Measurements from ENCODE around the gene ELSPBP1. TPM values are rescaled to one million over a fixed set of nuclear protein-coding genes. Genes with fewer than 3 reads are reported as not detected.
"Not testable (repeated sequence)": the region's sequence is repeated elsewhere in the genome, so short reads cannot be mapped to it uniquely, and the experiment has no call there.

Gene ELSPBP1
- total RNA-seq (not detected), polyA plus RNA-seq (not detected)

- ChIA-PET CTCF (no interaction called here), POLR2A (no interaction called here)
- peak within 1 kb of the TSS in 1 of 8 donors; percentile 68 for H3K27ac Mint-ChIP-seq
- Histone ChIP-seq H3K4me3 (ENCODE audit: low read length) (no peak within 1 kb of the TSS), H3K27ac (ENCODE audit: low read depth, low read length) (no peak within 1 kb of the TSS), H3K36me3 (ENCODE audit: insufficient read depth, low read length) (no peaks in the 10 kb centered on the region), H3K4me1 (ENCODE audit: insufficient read depth, low read length) (no peaks in the 10 kb centered on the region), H3K9me3 (ENCODE audit: low read length) (no peaks in the 10 kb centered on the region), H3K27me3 (ENCODE audit: insufficient read depth, low read length, poor library complexity, severe bottlenecking) (no peaks in the 10 kb centered on the region)
- peaks cover 8 to 33% of the 10 kb centered on the region in 2 donors for H3K27me3 Mint-ChIP-seq
- H3K4me3 Mint-ChIP-seq, result no peak within 1 kb of the TSS
- no peaks in the 10 kb centered on the region for H3K36me3 Mint-ChIP-seq
- no peaks in the 10 kb centered on the region for H3K9me3 Mint-ChIP-seq
- H3K4me1 Mint-ChIP-seq, result no peaks in the 10 kb centered on the region
- no peak for DNase-seq
These were observed at the start of gene ELSPBP1 for GRCh38 chr19:47994209-47994802. Gene ELSPBP1 (plus strand): TSS chr19:47994632. CDS start chr19:48008668, 14,036 bp downstream.

DNA sequence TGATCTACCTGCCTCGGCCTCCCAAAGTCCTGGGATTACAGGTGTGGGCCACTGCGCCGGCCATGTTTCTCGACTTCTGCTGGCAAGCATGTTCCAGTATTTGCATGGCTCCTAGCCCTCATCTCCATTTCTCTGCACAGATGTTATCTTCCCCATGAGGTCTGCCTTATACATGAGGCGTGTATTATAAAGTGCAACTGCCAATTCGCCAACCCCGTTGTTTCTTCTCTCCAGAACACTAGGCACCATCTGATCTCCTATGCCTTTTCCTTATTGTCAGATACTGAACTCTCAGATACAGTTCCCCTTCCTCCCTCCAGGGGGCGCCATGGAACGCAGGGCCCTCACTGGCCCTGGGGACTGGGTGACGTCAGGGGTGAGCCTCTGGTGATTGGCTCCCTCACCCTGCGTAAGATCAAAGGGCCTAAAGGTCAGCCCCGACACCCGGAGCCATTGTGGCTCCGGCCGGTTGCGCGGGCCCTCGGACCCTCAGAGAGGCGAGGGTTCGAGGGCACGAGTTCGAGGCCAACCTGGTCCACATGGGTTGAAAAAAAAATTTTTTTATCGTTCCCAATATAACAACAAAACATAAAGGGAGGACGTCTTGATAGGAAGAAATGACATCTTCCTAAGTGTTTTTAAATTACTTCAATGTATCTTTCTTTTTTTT, 44.4 kb upstream of the ELSPBP1 start:
- H3K36me3 Mint-ChIP-seq; H3K27ac Mint-ChIP-seq; H3K27me3 Mint-ChIP-seq; H3K9me3 ChIP-seq (ENCODE audit: low read length); H3K9me3 Mint-ChIP-seq; H3K4me3 Mint-ChIP-seq; H3K27ac ChIP-seq (ENCODE audit: low read depth, low read length); POLR2A ChIA-PET; H3K4me1 ChIP-seq (ENCODE audit: insufficient read depth, low read length); H3K36me3 ChIP-seq (ENCODE audit: insufficient read depth, low read length); H3K4me1 Mint-ChIP-seq; H3K27me3 ChIP-seq (ENCODE audit: insufficient read depth, low read length, poor library complexity, severe bottlenecking); H3K4me3 ChIP-seq (ENCODE audit: low read length); CTCF ChIA-PET: not testable (repeated sequence)
- peak in 3 of 5 donors; percentile 8 to 63 (median 16) for DNase-seq

DNA sequence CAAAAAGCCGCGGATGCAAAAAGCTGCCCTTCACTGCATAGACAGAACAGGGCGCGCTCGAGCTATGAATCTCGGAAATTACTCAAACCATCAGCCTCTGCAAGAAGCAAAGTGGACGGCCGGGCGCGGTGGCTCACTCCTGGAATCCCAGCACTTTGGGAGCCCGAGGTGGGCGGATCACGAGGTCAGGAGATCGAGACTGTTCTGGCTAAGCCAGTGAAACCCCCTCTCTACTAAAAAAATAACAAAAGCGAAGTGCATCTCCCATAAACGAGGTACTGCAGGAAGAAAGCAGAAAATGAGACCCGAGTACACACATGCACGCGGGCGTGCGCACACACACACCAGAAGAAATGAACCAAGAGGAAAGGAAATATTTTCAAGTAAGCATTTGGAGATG, 42.3 kb upstream of the ELSPBP1 start:
- H3K9me3 Mint-ChIP-seq; CTCF ChIA-PET; POLR2A ChIA-PET; H3K4me1 Mint-ChIP-seq; H3K4me3 ChIP-seq (ENCODE audit: low read length); H3K27me3 Mint-ChIP-seq; H3K4me1 ChIP-seq (ENCODE audit: insufficient read depth, low read length); H3K4me3 Mint-ChIP-seq; H3K36me3 ChIP-seq (ENCODE audit: insufficient read depth, low read length); H3K27ac Mint-ChIP-seq; H3K27ac ChIP-seq (ENCODE audit: low read depth, low read length); H3K27me3 ChIP-seq (ENCODE audit: insufficient read depth, low read length, poor library complexity, severe bottlenecking); H3K36me3 Mint-ChIP-seq; H3K9me3 ChIP-seq (ENCODE audit: low read length): not testable (repeated sequence)
- peak in 1 of 5 donors; percentile 51 for DNase-seq

GRCh38 chr19:47955936-47956335, 38.5 kb upstream of the ELSPBP1 start:
- H3K4me1 ChIP-seq (ENCODE audit: insufficient read depth, low read length); H3K27me3 Mint-ChIP-seq; H3K36me3 ChIP-seq (ENCODE audit: insufficient read depth, low read length); H3K4me3 ChIP-seq (ENCODE audit: low read length); H3K9me3 Mint-ChIP-seq; H3K27me3 ChIP-seq (ENCODE audit: insufficient read depth, low read length, poor library complexity, severe bottlenecking); H3K9me3 ChIP-seq (ENCODE audit: low read length); H3K4me1 Mint-ChIP-seq; H3K4me3 Mint-ChIP-seq; H3K36me3 Mint-ChIP-seq; POLR2A ChIA-PET; CTCF ChIA-PET; H3K27ac ChIP-seq (ENCODE audit: low read depth, low read length); H3K27ac Mint-ChIP-seq: not testable (repeated sequence)
- DNase-seq, result peak in 1 of 5 donors; percentile 6

DNA sequence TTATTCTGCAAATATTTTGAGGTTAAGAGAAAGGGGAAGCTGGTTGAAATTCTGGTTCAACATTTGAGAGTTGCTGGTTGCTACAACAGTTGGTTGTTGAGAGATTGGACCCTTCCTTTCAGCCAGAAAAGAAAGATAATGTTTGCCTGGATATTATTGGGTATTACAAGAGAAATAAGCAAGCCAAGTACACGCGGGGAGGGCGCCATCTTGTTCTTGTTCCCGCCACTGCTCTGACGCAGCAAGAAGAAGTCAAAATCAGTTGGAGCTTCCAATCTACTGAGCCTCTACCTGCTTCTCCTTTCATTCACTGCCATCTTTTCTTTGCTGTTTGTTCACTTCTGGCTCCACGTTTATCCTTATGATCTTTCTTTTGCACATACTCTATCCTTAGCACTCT, 20.9 kb upstream of the ELSPBP1 start:
- H3K27ac ChIP-seq (ENCODE audit: low read depth, low read length), result no peak overlapping the region
- DNase-seq, result no peak
- H3K4me1 Mint-ChIP-seq, result no peaks in the 10 kb centered on the region
- peaks cover 0 to 3% (median 2%) of the 10 kb centered on the region in 5 donors for H3K9me3 Mint-ChIP-seq
- H3K27me3 ChIP-seq (ENCODE audit: insufficient read depth, low read length, poor library complexity, severe bottlenecking), result no peaks in the 10 kb centered on the region
- H3K4me3 ChIP-seq (ENCODE audit: low read length), result no peak overlapping the region
- H3K9me3 ChIP-seq (ENCODE audit: low read length), result no peaks in the 10 kb centered on the region
- no peak overlapping the region for H3K4me3 Mint-ChIP-seq
- H3K27ac Mint-ChIP-seq, result no peak overlapping the region
- H3K4me1 ChIP-seq (ENCODE audit: insufficient read depth, low read length), result no peaks in the 10 kb centered on the region
- no peaks in the 10 kb centered on the region for H3K36me3 ChIP-seq (ENCODE audit: insufficient read depth, low read length)
- peaks cover 13 to 62% of the 10 kb centered on the region in 2 donors for H3K27me3 Mint-ChIP-seq
- ChIA-PET POLR2A (no interaction called here), CTCF (no interaction called here)
- H3K36me3 Mint-ChIP-seq, result no peaks in the 10 kb centered on the region

- Histone ChIP-seq H3K36me3 (ENCODE audit: insufficient read depth, low read length) (no peaks in the 10 kb centered on the region), H3K4me3 (ENCODE audit: low read length) (no peak overlapping the region), H3K9me3 (ENCODE audit: low read length) (no peaks in the 10 kb centered on the region), H3K4me1 (ENCODE audit: insufficient read depth, low read length) (no peaks in the 10 kb centered on the region), H3K27ac (ENCODE audit: low read depth, low read length) (no peak overlapping the region), H3K27me3 (ENCODE audit: insufficient read depth, low read length, poor library complexity, severe bottlenecking) (peaks cover 5% of the 10 kb centered on the region)
- Mint-ChIP-seq H3K27ac (no peak overlapping the region), H3K36me3 (no peaks in the 10 kb centered on the region), H3K4me1 (no peaks in the 10 kb centered on the region), H3K4me3 (no peak overlapping the region), H3K27me3 (peaks cover 7 to 37% of the 10 kb centered on the region in 2 donors), H3K9me3 (no peaks in the 10 kb centered on the region)
- no peak for DNase-seq
- POLR2A ChIA-PET, result no interaction called here
- CTCF ChIA-PET, result no interaction called here
These were observed 3.1 kb upstream of the ELSPBP1 start for GRCh38 chr19:47991191-47991808.

GRCh38 chr19:47992070-47992469, 2.4 kb upstream of the ELSPBP1 start, which contains the start of gene BSPH1:
Gene BSPH1 (minus strand): TSS chr19:47992170. CDS start chr19:47992081, 89 bp downstream.
- Mint-ChIP-seq H3K9me3 (no peaks in the 10 kb centered on the region), H3K36me3 (no peaks in the 10 kb centered on the region), H3K27ac (no peak within 1 kb of the TSS), H3K4me3 (no peak within 1 kb of the TSS), H3K27me3 (peaks cover 8 to 39% of the 10 kb centered on the region in 2 donors), H3K4me1 (no peaks in the 10 kb centered on the region)
- H3K27ac ChIP-seq (ENCODE audit: low read depth, low read length), result no peak within 1 kb of the TSS
- POLR2A ChIA-PET, result no interaction called here
- DNase-seq, result no peak
- H3K9me3 ChIP-seq (ENCODE audit: low read length), result no peaks in the 10 kb centered on the region
- CTCF ChIA-PET, result no interaction called here
- no peak within 1 kb of the TSS for H3K4me3 ChIP-seq (ENCODE audit: low read length)
- H3K27me3 ChIP-seq (ENCODE audit: insufficient read depth, low read length, poor library complexity, severe bottlenecking), result peaks cover 5% of the 10 kb centered on the region
- H3K36me3 ChIP-seq (ENCODE audit: insufficient read depth, low read length), result no peaks in the 10 kb centered on the region
- no peaks in the 10 kb centered on the region for H3K4me1 ChIP-seq (ENCODE audit: insufficient read depth, low read length)

DNA sequence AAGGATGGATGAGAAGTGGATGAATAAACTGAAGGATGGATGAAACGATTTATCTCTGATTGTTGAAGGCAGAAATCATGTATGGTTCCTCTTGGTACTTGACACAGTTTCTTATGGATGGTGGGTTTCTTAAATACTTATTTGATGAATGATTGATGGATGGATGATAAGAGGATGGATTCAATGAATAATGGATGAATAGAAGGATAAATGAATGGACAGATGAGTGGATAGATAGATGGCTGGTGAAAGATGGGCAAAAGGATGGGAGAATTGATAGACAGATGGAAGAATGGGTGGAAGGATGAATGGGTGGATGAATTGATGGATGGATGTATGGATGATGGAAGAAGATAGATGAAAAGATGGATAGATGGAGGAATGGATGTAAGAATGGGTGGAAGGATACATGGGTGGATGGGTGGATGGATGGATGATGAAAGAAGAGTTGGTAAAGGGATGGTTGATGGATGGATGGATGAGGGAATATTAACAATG, 1.8 kb downstream of the ELSPBP1 start:
- H3K27me3 Mint-ChIP-seq, result peaks cover 12 to 22% of the 10 kb centered on the region in 2 donors
- no peaks in the 10 kb centered on the region for H3K9me3 ChIP-seq (ENCODE audit: low read length)
- H3K4me1 Mint-ChIP-seq, result no peaks in the 10 kb centered on the region
- H3K36me3 ChIP-seq (ENCODE audit: insufficient read depth, low read length), result no peaks in the 10 kb centered on the region
- no peak overlapping the region for H3K4me3 Mint-ChIP-seq
- H3K4me3 ChIP-seq (ENCODE audit: low read length), result no peak overlapping the region
- H3K36me3 Mint-ChIP-seq, result no peaks in the 10 kb centered on the region
- no peaks in the 10 kb centered on the region for H3K4me1 ChIP-seq (ENCODE audit: insufficient read depth, low read length)
- ChIA-PET POLR2A (no interaction called here), CTCF (no interaction called here)
- H3K9me3 Mint-ChIP-seq, result no peaks in the 10 kb centered on the region
- no peaks in the 10 kb centered on the region for H3K27me3 ChIP-seq (ENCODE audit: insufficient read depth, low read length, poor library complexity, severe bottlenecking)
- no peak overlapping the region for H3K27ac Mint-ChIP-seq
- DNase-seq, result no peak
- no peak overlapping the region for H3K27ac ChIP-seq (ENCODE audit: low read depth, low read length)

Measured in CD8-positive, alpha-beta memory T cell (primary cell).